Measurements from ENCODE around the gene ASXL1. TPM values are rescaled to one million over a fixed set of nuclear protein-coding genes. Genes with fewer than 3 reads are reported as not detected.

ASXL1 gene
- polyA plus RNA-seq, 1 of the 3 experiments (the other 2 are of a cell fraction), result 36.6 TPM

DNA sequence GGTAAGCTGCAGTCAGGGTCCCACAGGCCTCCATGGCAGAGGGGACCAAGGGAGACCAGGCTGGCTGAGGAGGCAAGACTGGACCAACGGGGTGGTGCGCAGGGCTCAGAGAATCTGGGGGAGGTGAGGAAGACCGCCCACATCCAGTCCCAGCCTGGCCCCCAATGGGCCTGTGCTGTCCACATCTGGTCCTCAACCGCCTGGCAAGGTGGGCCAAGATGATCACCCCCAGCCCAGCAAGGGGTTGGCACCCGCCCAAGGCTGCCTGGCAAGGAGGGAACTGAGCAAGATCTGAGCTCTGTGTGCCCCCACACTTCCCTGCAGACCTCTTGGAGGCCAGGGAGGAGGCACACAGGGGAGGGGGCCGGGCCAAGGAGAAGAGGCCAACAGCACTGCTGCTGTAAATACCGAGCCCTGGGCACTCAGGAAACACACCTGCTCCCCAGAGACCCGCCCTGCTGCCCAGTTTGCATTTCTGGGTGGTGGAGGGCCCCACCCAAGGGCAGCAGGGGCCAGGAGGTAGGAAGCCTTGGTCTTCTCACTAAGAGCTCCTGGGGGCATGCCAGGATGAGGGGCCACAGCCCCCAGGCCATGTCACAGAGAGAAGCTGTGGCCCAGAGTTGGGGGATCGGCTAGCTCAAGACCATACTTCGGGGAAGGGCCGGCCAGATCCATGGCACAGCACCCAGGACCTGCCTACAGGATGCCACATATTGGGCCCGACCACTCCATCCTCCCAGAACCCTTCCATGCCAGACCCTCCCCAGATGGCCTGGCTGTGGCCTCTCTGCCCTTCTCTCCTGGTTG, 109.6 kb downstream of the ASXL1 start (continued):
- TF ChIP-seq IRF3 (IDR thresholded peaks at IDR 0.05; ENCODE audit: low read depth, low read length) (no peak), RCOR1 (IDR thresholded peaks at IDR 0.05; ENCODE audit: low read length) (no peak)
- TF ChIP-seq, protein P1, sequence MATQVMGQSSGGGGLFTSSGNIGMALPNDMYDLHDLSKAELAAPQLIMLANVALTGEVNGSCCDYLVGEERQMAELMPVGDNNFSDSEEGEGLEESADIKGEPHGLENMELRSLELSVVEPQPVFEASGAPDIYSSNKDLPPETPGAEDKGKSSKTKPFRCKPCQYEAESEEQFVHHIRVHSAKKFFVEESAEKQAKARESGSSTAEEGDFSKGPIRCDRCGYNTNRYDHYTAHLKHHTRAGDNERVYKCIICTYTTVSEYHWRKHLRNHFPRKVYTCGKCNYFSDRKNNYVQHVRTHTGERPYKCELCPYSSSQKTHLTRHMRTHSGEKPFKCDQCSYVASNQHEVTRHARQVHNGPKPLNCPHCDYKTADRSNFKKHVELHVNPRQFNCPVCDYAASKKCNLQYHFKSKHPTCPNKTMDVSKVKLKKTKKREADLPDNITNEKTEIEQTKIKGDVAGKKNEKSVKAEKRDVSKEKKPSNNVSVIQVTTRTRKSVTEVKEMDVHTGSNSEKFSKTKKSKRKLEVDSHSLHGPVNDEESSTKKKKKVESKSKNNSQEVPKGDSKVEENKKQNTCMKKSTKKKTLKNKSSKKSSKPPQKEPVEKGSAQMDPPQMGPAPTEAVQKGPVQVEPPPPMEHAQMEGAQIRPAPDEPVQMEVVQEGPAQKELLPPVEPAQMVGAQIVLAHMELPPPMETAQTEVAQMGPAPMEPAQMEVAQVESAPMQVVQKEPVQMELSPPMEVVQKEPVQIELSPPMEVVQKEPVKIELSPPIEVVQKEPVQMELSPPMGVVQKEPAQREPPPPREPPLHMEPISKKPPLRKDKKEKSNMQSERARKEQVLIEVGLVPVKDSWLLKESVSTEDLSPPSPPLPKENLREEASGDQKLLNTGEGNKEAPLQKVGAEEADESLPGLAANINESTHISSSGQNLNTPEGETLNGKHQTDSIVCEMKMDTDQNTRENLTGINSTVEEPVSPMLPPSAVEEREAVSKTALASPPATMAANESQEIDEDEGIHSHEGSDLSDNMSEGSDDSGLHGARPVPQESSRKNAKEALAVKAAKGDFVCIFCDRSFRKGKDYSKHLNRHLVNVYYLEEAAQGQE (IDR thresholded peaks at IDR 0.05; ENCODE audit: low read depth, low read length), result no peak

DNA sequence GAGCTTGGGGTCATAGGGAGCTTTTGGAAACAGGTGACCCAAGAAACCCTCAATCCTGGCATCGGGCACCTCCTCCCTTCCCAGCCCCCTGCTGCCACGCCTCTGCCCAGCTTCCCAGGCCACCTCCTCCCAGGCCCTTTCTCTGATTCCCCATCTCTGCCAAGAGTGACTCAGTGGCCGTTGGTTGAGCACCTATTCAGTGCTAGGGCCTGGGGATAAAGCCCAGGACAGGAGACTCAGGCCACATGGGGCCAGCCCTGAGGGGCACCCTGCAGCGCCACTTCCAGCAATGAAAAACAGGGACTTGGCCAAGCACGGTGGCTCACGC, 110.1 kb downstream of the ASXL1 start:
- H3K79me2 ChIP-seq (ENCODE audit: insufficient read depth), result peaks cover 96% of the 10 kb centered on the region

More for the DNA sequence above, 110.1 kb downstream of the ASXL1 start:
- Histone ChIP-seq H4K20me1 (ENCODE audit: insufficient read depth) (peaks cover 19% of the 10 kb centered on the region; the same call in 1 of the 2 replicates), H3K4me3 (ENCODE audit: low read depth in 2 of 2, low read length in 1 of 2) (no peak overlapping the region), H3K9ac (no peak overlapping the region), H3K9me3 (no peaks in the 10 kb centered on the region), H3K4me2 (no peak overlapping the region), H3K36me3 (replicated peaks in 1 of 2; ENCODE audit: control insufficient read depth in 1 of 2, insufficient read depth in 2 of 2, low read length in 1 of 2) (peaks cover 13 to 21% of the 10 kb centered on the region in 2 experiments), H2AFZ (ENCODE audit: low read depth) (no peak overlapping the region), H3K27ac (ENCODE audit: low read depth in 2 of 2, low read length in 1 of 2) (no peak overlapping the region; a peak in 1 of 4 replicates), H3K4me1 (ENCODE audit: control insufficient read depth in 1 of 2, insufficient read depth in 2 of 2, low read depth in 1 of 2, low read length in 1 of 2) (peaks cover 23 to 64% of the 10 kb centered on the region in 2 experiments; a peak in 3 of 4 replicates), H3K27me3 (ENCODE audit: insufficient read depth) (no peaks in the 10 kb centered on the region), H3F3A (replicated peaks; ENCODE audit: insufficient read depth) (peaks cover 10% of the 10 kb centered on the region), H3K9me2 (no peaks in the 10 kb centered on the region)
- ChIA-PET POLR2A (no interaction called here), CTCF (interaction anchor here (0.9 to 2.3 kb wide), 4 partner anchors 12 to 185 kb away, joined by 3 to 14 read pairs (median 4); no protein-coding TSS in a partner anchor)
- WGBS (ENCODE audit: low lambda C conversion rate), result 86% methylated on average over 6 of the region's 6 CpGs
- no peak for DNase-seq
- TF ChIP-seq TAF1 (IDR thresholded peaks at IDR 0.05; ENCODE audit: borderline replicate concordance, low read depth, low read length) (no peak), TEAD4 (IDR thresholded peaks at IDR 0.05; ENCODE audit: borderline replicate concordance, insufficient read depth) (no peak), JUND (IDR thresholded peaks at IDR 0.05) (no peak), RFX5 (IDR thresholded peaks at IDR 0.05; ENCODE audit: low read length) (no peak), IRF3 (IDR thresholded peaks at IDR 0.05; ENCODE audit: low read depth, low read length) (no peak), EZH2phosphoT487 (IDR thresholded peaks at IDR 0.05; ENCODE audit: borderline replicate concordance, low read depth) (no peak), CTCF (IDR thresholded peaks at IDR 0.05) (no peak), RAD21 (IDR thresholded peaks at IDR 0.05; ENCODE audit: low read length) (no peak), USF1 (IDR thresholded peaks at IDR 0.05; ENCODE audit: borderline replicate concordance, low read depth) (no peak), EP300 (IDR thresholded peaks at IDR 0.05; ENCODE audit: borderline replicate concordance in 1 of 2, low read depth in 1 of 2, low read length in 1 of 2) (no peak), ZBTB33 (IDR thresholded peaks at IDR 0.05; ENCODE audit: borderline replicate concordance, low read depth) (no peak), SIN3A (IDR thresholded peaks at IDR 0.05; ENCODE audit: borderline replicate concordance, low read depth, low read length) (no peak), SMC3 (IDR thresholded peaks at IDR 0.05; ENCODE audit: low read depth, low read length) (no peak)
- TF ChIP-seq, protein P2, sequence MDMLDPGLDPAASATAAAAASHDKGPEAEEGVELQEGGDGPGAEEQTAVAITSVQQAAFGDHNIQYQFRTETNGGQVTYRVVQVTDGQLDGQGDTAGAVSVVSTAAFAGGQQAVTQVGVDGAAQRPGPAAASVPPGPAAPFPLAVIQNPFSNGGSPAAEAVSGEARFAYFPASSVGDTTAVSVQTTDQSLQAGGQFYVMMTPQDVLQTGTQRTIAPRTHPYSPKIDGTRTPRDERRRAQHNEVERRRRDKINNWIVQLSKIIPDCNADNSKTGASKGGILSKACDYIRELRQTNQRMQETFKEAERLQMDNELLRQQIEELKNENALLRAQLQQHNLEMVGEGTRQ (IDR thresholded peaks at IDR 0.05; ENCODE audit: borderline replicate concordance, low read depth, low read length), result no peak
